GM19025 (cell line): ENCODE results near the gene AFMID.
"Not testable (repeated sequence)": the region's sequence is repeated elsewhere in the genome, so short reads cannot be mapped to it uniquely, and the experiment has no call there.

Experiments used
- ATAC-seq: cut with Tn5 transposase; IDR thresholded peaks from one replicate; pipeline ENCODE4 v1.9.1; 2021; ENCODE audit warnings: mild to moderate bottlenecking, low read depth, moderate library complexity; ENCODE audit not compliant: unreplicated experiment

The AFMID gene

GRCh38 chr17:78186692-78187595 lies at the start of gene AFMID, which contains the start of gene TK1:
TSS of gene AFMID (plus strand) at chr17:78187362. CDS start at chr17:78187371, 9 bp downstream.
TSS of gene TK1 (minus strand) at chr17:78187052. CDS start at chr17:78186994, 58 bp downstream.
- peak; percentile 95 for ATAC-seq

GRCh38 chr17:78137392-78138203 lies 49.6 kb upstream of the AFMID start:
- ATAC-seq, result no peak

- no peak for ATAC-seq
Observed at GRCh38 chr17:78138204-78139060, 48.7 kb upstream of the AFMID start.

- not testable (repeated sequence) for ATAC-seq
Observed at GRCh38 chr17:78139861-78140168, 47.3 kb upstream of the AFMID start.

- peak; percentile 70 for ATAC-seq
Observed at GRCh38 chr17:78140169-78141051, 46.8 kb upstream of the AFMID start.

GRCh38 chr17:78141437-78142118 lies 45.6 kb upstream of the AFMID start:
- ATAC-seq, result no peak

- ATAC-seq, result no peak
Observed at GRCh38 chr17:78142119-78142861, 44.9 kb upstream of the AFMID start.

GRCh38 chr17:78143214-78144146 lies 43.7 kb upstream of the AFMID start:
- ATAC-seq, result no peak

- ATAC-seq, result no peak
Observed at GRCh38 chr17:78144147-78144719, 42.9 kb upstream of the AFMID start.

- ATAC-seq, result no peak
Observed at GRCh38 chr17:78144736-78145641, 42.2 kb upstream of the AFMID start.

- ATAC-seq, result no peak
Observed at GRCh38 chr17:78146471-78146869, 40.7 kb upstream of the AFMID start.

- no peak for ATAC-seq
Observed at GRCh38 chr17:78146881-78147280, 40.3 kb upstream of the AFMID start.

GRCh38 chr17:78147315-78147998 lies 39.7 kb upstream of the AFMID start:
- peak; percentile 40 for ATAC-seq

- no peak for ATAC-seq
Observed at GRCh38 chr17:78148286-78149016, 38.7 kb upstream of the AFMID start.
